Transverse colon (tissue), 4 donors: ENCODE results near the gene ZNF791.

ENCODE experiments used
- EP300 ChIP-seq: sonication (generic); formaldehyde crosslinking; IDR thresholded peaks from one replicate; pipeline ENCODE4 v1.6.1; 2017; ENCODE audit warnings: antibody characterized with exemption, low read depth
- POLR2AphosphoS5 ChIP-seq, 3 donors: sonication (generic); formaldehyde crosslinking; IDR thresholded peaks; one replicate each; pipeline ENCODE4 v1.6.1; 2016; ENCODE audit warnings: antibody characterized with exemption in 3 of 3
- TF ChIP-seq, protein P1 (sequence below), 5 experiments: fragments of 200-600 bp in 3 of 5; fragments of 450-650 bp in 2 of 5; sonication (generic) in 3 of 5; IDR thresholded peaks; 1 replicate in 2 of 5; 2 replicates in 3 of 5; pipeline ENCODE4 v1.5.1; 2016 to 2017; ENCODE audit warnings: antibody characterized with exemption in 5 of 5, inconsistent platforms in 3 of 5, mild to moderate bottlenecking in 2 of 5, moderate library complexity in 1 of 5

DNA sequence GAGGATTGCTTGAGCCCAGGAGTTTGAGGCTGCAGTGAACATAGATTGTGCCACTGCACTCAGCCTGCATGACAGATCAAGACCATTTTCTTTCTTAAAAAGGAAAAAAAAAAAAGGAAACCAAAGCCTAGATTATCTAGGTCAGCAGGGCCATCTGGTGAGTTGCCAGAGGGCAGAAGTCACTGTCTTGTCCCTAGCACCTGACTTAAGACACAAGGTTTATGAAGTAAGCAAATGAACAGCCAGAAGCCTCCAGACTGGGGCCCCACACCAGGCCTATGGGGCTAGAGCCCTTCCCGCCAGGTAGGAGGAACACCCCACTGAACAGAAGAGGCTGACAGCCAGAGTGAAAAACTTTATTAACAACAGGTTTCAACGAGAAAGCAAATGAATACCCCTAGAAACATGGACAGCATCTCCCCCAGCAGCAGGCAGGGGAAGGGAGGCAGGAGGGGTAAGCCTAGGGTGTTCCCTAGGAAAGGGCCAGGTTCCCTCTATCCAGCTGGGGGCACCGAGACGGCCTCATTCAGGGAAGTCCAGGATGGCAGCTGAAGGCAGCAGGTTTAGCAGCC, 57.1 kb downstream of the ZNF791 start:
- TF ChIP-seq POLR2AphosphoS5 (IDR thresholded peaks at IDR 0.05), result no peak
- TF ChIP-seq, protein P1, sequence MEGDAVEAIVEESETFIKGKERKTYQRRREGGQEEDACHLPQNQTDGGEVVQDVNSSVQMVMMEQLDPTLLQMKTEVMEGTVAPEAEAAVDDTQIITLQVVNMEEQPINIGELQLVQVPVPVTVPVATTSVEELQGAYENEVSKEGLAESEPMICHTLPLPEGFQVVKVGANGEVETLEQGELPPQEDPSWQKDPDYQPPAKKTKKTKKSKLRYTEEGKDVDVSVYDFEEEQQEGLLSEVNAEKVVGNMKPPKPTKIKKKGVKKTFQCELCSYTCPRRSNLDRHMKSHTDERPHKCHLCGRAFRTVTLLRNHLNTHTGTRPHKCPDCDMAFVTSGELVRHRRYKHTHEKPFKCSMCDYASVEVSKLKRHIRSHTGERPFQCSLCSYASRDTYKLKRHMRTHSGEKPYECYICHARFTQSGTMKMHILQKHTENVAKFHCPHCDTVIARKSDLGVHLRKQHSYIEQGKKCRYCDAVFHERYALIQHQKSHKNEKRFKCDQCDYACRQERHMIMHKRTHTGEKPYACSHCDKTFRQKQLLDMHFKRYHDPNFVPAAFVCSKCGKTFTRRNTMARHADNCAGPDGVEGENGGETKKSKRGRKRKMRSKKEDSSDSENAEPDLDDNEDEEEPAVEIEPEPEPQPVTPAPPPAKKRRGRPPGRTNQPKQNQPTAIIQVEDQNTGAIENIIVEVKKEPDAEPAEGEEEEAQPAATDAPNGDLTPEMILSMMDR (IDR thresholded peaks at IDR 0.05), result no peak
- TF ChIP-seq EP300, result no peak
